GM19099 (cell line): ENCODE measurements around the gene MICB.

Experiments
- POLR2A ChIP-seq: IDR thresholded peaks from 3 replicates; pipeline ENCODE4 v1.6.1; 2011; ENCODE audit warnings: low read depth; ENCODE audit not compliant: insufficient read length; ENCODE audit errors: extremely low read depth

The MICB gene

GRCh38 chr6:31470801-31471200 is 27.1 kb upstream of the MICB start:
- TF ChIP-seq POLR2A = no peak

GRCh38 chr6:31471711-31472110 is 26.2 kb upstream of the MICB start:
- no peak for TF ChIP-seq POLR2A

- no peak for TF ChIP-seq POLR2A
Observed at GRCh38 chr6:31472259-31472658, 25.7 kb upstream of the MICB start.

- no peak for TF ChIP-seq POLR2A
Observed at GRCh38 chr6:31473244-31473643, 24.7 kb upstream of the MICB start.

GRCh38 chr6:31473780-31474761 is 23.9 kb upstream of the MICB start:
- no peak for TF ChIP-seq POLR2A

- TF ChIP-seq POLR2A = peak; percentile 24
Observed at GRCh38 chr6:31474871-31475286, 23.1 kb upstream of the MICB start.

GRCh38 chr6:31476515-31477139 is 21.3 kb upstream of the MICB start:
- no peak for TF ChIP-seq POLR2A

- no peak for TF ChIP-seq POLR2A
Observed at GRCh38 chr6:31477521-31477920, 20.4 kb upstream of the MICB start.

GRCh38 chr6:31478186-31478950 is 19.6 kb upstream of the MICB start:
- TF ChIP-seq POLR2A = no peak

- no peak for TF ChIP-seq POLR2A
Observed at GRCh38 chr6:31479151-31479932, 18.6 kb upstream of the MICB start.

GRCh38 chr6:31479933-31480535 is 17.9 kb upstream of the MICB start:
- TF ChIP-seq POLR2A = no peak

GRCh38 chr6:31480574-31480973 is 17.4 kb upstream of the MICB start:
- no peak for TF ChIP-seq POLR2A

GRCh38 chr6:31483392-31483791 is 14.6 kb upstream of the MICB start:
- no peak for TF ChIP-seq POLR2A

GRCh38 chr6:31485055-31485454 is 12.9 kb upstream of the MICB start:
- TF ChIP-seq POLR2A = no peak

GRCh38 chr6:31489086-31489485 is 8.9 kb upstream of the MICB start:
- TF ChIP-seq POLR2A = no peak
